Raji (cell line): Measurements from ENCODE around the gene ZNF280B.

Experiments
- POLR2A ChIP-seq: IDR thresholded peaks from 2 replicates; pipeline ENCODE4 v1.6.1; 2011; ENCODE audit warnings: low read depth, low read length, control low read depth; ENCODE audit not compliant: insufficient read depth

Gene ZNF280B

GRCh38 chr22:22508274-22509176 is at the start of gene ZNF280B:
ZNF280B (minus strand) TSS chr22:22508742; CDS start chr22:22489398, 19,344 bp downstream.
- peak; percentile 66 for TF ChIP-seq POLR2A

- no peak for TF ChIP-seq POLR2A
These were observed 48.7 kb upstream of the ZNF280B start for GRCh38 chr22:22556995-22557925.

DNA sequence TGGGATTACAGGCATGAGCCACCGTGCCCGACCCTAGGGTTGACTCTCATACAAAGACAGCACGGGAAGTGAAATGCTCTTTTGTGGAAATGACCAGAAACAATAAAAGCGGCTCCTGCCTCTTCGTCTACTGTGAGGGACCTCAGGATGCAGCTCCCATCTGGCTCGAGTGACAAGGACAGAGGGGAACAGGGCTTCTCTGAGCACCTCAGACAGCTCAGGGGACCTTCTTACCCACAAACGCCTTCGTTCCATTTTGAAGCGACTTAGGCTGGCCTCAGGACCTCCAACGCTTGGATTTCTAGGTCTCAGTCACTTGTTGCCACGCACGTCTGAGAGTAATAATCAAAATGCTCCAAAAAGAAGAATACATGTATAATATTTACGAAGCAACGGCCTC is 48.0 kb upstream of the ZNF280B start:
- no peak for TF ChIP-seq POLR2A

- no peak for TF ChIP-seq POLR2A
These were observed 47.1 kb upstream of the ZNF280B start for GRCh38 chr22:22555596-22555995.

- TF ChIP-seq POLR2A = no peak
These were observed 46.2 kb upstream of the ZNF280B start for GRCh38 chr22:22554587-22555284.

GRCh38 chr22:22553735-22554586 is 45.4 kb upstream of the ZNF280B start:
- no peak for TF ChIP-seq POLR2A

- no peak for TF ChIP-seq POLR2A
These were observed 44.6 kb upstream of the ZNF280B start for GRCh38 chr22:22553141-22553540.

- TF ChIP-seq POLR2A = no peak
These were observed 44.1 kb upstream of the ZNF280B start for GRCh38 chr22:22552630-22553029.

DNA sequence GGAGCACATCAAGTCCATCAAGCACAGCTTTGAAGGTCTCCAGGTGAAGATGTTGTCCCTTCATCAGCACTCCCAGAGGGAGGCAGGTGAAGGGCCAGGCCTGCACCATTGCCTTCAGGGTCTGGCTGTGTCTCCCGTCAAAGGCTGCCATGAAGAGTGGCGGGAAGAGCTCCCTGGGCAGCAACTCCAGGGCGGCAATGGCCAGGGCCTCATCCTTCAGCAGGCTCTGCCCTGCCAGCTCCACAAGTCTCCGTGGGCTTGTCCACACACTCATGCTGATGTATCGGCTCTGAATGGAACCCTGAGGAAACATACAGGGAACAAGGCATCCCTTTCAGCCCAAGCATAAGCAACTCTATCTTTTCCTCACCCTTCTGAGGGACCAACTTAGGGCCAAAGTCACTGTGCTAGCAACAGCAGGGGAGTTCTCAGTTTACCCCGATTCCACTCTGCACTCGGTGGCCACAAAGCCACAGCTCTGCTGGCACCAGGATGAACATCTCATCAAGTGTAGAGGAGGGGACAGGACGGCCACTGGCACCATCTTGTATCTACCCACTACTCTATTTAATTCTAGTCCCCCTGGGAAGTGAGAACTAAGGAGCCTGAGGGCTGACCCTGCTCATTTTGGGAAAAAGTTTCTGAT is 42.4 kb upstream of the ZNF280B start:
- no peak for TF ChIP-seq POLR2A

GRCh38 chr22:22548910-22549309 is 40.4 kb upstream of the ZNF280B start:
- no peak for TF ChIP-seq POLR2A

DNA sequence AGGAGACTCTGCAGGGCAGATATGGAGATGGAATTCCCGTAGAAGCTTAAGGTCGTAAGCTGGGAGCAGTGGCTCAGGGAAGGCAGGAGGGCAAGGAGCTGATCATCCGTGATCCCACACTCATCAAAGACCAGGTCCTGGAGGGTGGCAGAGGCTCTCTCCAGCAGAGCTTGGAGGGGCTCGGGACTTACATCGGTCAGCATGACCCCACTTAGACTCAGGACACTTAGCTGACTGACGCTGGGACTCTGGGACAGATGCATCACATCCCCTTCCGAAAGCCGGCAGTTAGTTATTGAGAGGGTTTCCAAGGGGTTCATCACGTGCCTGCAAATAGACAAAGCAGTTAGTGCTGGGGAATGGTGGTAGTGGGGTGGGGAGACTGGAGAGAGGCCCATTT is 39.8 kb upstream of the ZNF280B start:
- TF ChIP-seq POLR2A = no peak

DNA sequence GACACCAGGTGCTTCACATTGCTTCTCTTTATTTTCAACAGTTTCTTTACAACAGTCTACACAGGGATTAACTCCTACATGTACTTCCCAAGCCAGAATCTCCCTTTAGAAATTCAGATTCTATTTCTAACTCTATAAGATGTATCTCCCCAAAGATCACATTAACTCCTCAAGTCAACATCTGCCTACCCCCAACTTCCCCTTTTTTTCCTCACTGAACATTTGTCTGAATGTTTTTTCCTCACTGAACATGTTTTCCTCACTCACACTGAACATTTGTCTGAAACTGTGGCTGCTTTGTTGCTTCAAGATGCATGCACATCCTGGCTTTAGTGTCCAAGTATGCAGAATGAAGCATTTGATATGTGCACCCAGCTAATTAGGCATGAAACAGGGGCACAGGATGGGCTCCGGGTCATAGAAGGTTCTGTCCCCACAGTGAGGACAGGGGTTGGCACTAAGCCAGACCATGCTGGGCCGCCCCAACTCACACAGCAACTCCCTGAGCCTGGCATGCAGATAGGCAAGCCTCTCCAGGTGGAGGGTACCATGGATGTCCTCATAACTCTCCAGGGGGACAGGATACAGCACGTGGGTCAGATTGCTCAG is 39.3 kb upstream of the ZNF280B start:
- TF ChIP-seq POLR2A = no peak

DNA sequence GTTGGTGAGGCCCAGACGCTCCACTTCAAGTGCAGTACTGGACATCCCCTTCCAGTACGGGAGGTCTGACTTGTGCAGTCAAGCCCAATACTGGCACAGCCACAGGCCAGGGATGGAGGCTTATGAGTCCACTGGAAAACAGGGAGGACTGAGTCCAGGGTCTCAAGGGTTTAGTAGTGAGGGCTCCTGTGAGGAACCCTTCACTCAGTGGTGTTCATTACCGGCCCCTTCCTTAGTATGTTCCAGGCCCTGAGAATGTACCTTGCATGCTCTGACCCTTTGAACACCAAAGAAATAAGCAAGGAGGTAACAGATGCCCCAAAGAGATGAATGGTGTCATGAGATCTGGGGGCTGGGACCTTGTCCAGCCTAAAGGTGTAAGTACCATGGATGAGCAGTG is 38.7 kb upstream of the ZNF280B start:
- no peak for TF ChIP-seq POLR2A
